Mononuclear cell (primary cell): ENCODE data around the gene JAZF1. TPM values are rescaled to one million over a fixed set of nuclear protein-coding genes. Genes with fewer than 3 reads are reported as not detected.

Experiments
- H3K27me3 ChIP-seq: 2 replicates; pipeline ENCODE4 v1.6.0; 2011; ENCODE audit warnings: low read length, control low read depth; ENCODE audit not compliant: insufficient read depth
- H3K4me1 ChIP-seq: 2 replicates; pipeline ENCODE4 v1.5.1; 2011; ENCODE audit warnings: mild to moderate bottlenecking, low read length, control low read depth; ENCODE audit not compliant: insufficient read depth
- H3K4me3 ChIP-seq: 2 replicates; pipeline ENCODE4 v1.5.1; 2011; ENCODE audit warnings: mild to moderate bottlenecking, low read length, moderate library complexity
- H3K9me3 ChIP-seq: 2 replicates; pipeline ENCODE4 v1.5.1; 2011; ENCODE audit warnings: low read depth, mild to moderate bottlenecking, control low read depth, low read length
- total RNA-seq: library from RNA; depleted of rRNA; stranded (reverse); fragments of >200 nt; gene quantifications from one replicate; pipeline ENCODE4 v1.2.3, GENCODE V29; 2012

Gene JAZF1
- total RNA-seq, 1 donor: 16.5 TPM

- no peak overlapping the region for H3K4me3 ChIP-seq
- peaks cover 10% of the 10 kb centered on the region for H3K4me1 ChIP-seq
- H3K27me3 ChIP-seq: no peaks in the 10 kb centered on the region
- no peaks in the 10 kb centered on the region for H3K9me3 ChIP-seq
Observed at GRCh38 chr7:28145090-28145626, 35.4 kb downstream of the JAZF1 start.

GRCh38 chr7:28144266-28144665 lies 36.3 kb downstream of the JAZF1 start:
- H3K4me3 ChIP-seq: no peak overlapping the region
- H3K4me1 ChIP-seq: peaks cover 1% of the 10 kb centered on the region
- no peaks in the 10 kb centered on the region for H3K27me3 ChIP-seq
- H3K9me3 ChIP-seq: no peaks in the 10 kb centered on the region

GRCh38 chr7:28142650-28143049 lies 37.9 kb downstream of the JAZF1 start:
- Histone ChIP-seq H3K27me3 (no peaks in the 10 kb centered on the region), H3K4me3 (no peak overlapping the region), H3K4me1 (no peaks in the 10 kb centered on the region), H3K9me3 (no peaks in the 10 kb centered on the region)

GRCh38 chr7:28140979-28141378 lies 39.6 kb downstream of the JAZF1 start:
- Histone ChIP-seq H3K27me3 (no peaks in the 10 kb centered on the region), H3K9me3 (no peaks in the 10 kb centered on the region), H3K4me3 (no peak overlapping the region), H3K4me1 (no peaks in the 10 kb centered on the region)

GRCh38 chr7:28138837-28139236 lies 41.8 kb downstream of the JAZF1 start:
- no peaks in the 10 kb centered on the region for H3K9me3 ChIP-seq
- H3K4me3 ChIP-seq: no peak overlapping the region
- H3K4me1 ChIP-seq: no peaks in the 10 kb centered on the region
- no peaks in the 10 kb centered on the region for H3K27me3 ChIP-seq

- no peaks in the 10 kb centered on the region for H3K9me3 ChIP-seq
- no peaks in the 10 kb centered on the region for H3K27me3 ChIP-seq
- H3K4me3 ChIP-seq: no peak overlapping the region
Observed at GRCh38 chr7:28137463-28137862, 43.1 kb downstream of the JAZF1 start.

GRCh38 chr7:28136885-28137284 lies 43.7 kb downstream of the JAZF1 start:
- Histone ChIP-seq H3K27me3 (no peaks in the 10 kb centered on the region), H3K9me3 (no peaks in the 10 kb centered on the region), H3K4me3 (no peak overlapping the region), H3K4me1 (no peaks in the 10 kb centered on the region)

More at GRCh38 chr7:28137463-28137862, 43.1 kb downstream of the JAZF1 start:
- H3K4me1 ChIP-seq: no peaks in the 10 kb centered on the region

- no peaks in the 10 kb centered on the region for H3K27me3 ChIP-seq
- no peaks in the 10 kb centered on the region for H3K4me1 ChIP-seq
- no peak overlapping the region for H3K4me3 ChIP-seq
- H3K9me3 ChIP-seq: no peaks in the 10 kb centered on the region
Observed at GRCh38 chr7:28136420-28136819, 44.2 kb downstream of the JAZF1 start.

- Histone ChIP-seq H3K9me3 (no peaks in the 10 kb centered on the region), H3K4me3 (no peak overlapping the region), H3K27me3 (no peaks in the 10 kb centered on the region), H3K4me1 (no peaks in the 10 kb centered on the region)
Observed at GRCh38 chr7:28135760-28136159, 44.8 kb downstream of the JAZF1 start.

- Histone ChIP-seq H3K4me3 (no peak overlapping the region), H3K4me1 (no peaks in the 10 kb centered on the region), H3K9me3 (no peaks in the 10 kb centered on the region), H3K27me3 (no peaks in the 10 kb centered on the region)
Observed at GRCh38 chr7:28135315-28135714, 45.3 kb downstream of the JAZF1 start.

GRCh38 chr7:28133872-28134271 lies 46.7 kb downstream of the JAZF1 start:
- no peaks in the 10 kb centered on the region for H3K9me3 ChIP-seq
- H3K4me3 ChIP-seq: no peak overlapping the region
- H3K27me3 ChIP-seq: no peaks in the 10 kb centered on the region
- peaks cover 2% of the 10 kb centered on the region for H3K4me1 ChIP-seq

- no peaks in the 10 kb centered on the region for H3K9me3 ChIP-seq
- no peak overlapping the region for H3K4me3 ChIP-seq
- H3K27me3 ChIP-seq: no peaks in the 10 kb centered on the region
- peaks cover 4% of the 10 kb centered on the region for H3K4me1 ChIP-seq
Observed at GRCh38 chr7:28132959-28133870, 47.4 kb downstream of the JAZF1 start.

GRCh38 chr7:28130277-28130676 lies 50.3 kb downstream of the JAZF1 start:
- Histone ChIP-seq H3K27me3 (no peaks in the 10 kb centered on the region), H3K4me3 (no peak overlapping the region), H3K4me1 (peaks cover 22% of the 10 kb centered on the region), H3K9me3 (no peaks in the 10 kb centered on the region)

GRCh38 chr7:28128608-28129007 lies 52.0 kb downstream of the JAZF1 start:
- Histone ChIP-seq H3K4me3 (no peak overlapping the region), H3K27me3 (no peaks in the 10 kb centered on the region), H3K9me3 (no peaks in the 10 kb centered on the region), H3K4me1 (peaks cover 33% of the 10 kb centered on the region)

- no peak overlapping the region for H3K4me3 ChIP-seq
- H3K4me1 ChIP-seq: peaks cover 45% of the 10 kb centered on the region
- no peaks in the 10 kb centered on the region for H3K9me3 ChIP-seq
- H3K27me3 ChIP-seq: no peaks in the 10 kb centered on the region
Observed at GRCh38 chr7:28126410-28127041, 54.1 kb downstream of the JAZF1 start.
